Neuronal stem cell (in vitro differentiated cells): ENCODE measurements around the gene RAB35.

ENCODE experiments used
- DNase-seq: peaks from one replicate; pipeline ENCODE4 v3.0.0-alpha.2; 2013; ENCODE audit warnings: low spot score
- H2AFZ ChIP-seq: one replicate; pipeline ENCODE4 v1.6.1; 2013; ENCODE audit warnings: mild to moderate bottlenecking, low read length, inconsistent platforms
- H2AK5ac ChIP-seq: 2 replicates; pipeline ENCODE4 v1.6.1; 2013; ENCODE audit warnings: low read depth, mild to moderate bottlenecking, inconsistent platforms, low read length, moderate library complexity, mixed read lengths
- H2BK120ac ChIP-seq: 2 replicates; pipeline ENCODE4 v1.6.1; 2013; ENCODE audit warnings: low read depth, mild to moderate bottlenecking, inconsistent platforms, low read length, moderate library complexity, mixed read lengths
- H2BK12ac ChIP-seq: one replicate; pipeline ENCODE4 v1.6.1; 2013; ENCODE audit warnings: low read length, inconsistent platforms
- H2BK15ac ChIP-seq: 2 replicates; pipeline ENCODE4 v1.6.1; 2013; ENCODE audit warnings: mild to moderate bottlenecking, low read length, inconsistent platforms, mixed read lengths
- H2BK5ac ChIP-seq: one replicate; pipeline ENCODE4 v1.6.1; 2013; ENCODE audit warnings: inconsistent platforms, mild to moderate bottlenecking, low read length, moderate library complexity
- H3K14ac ChIP-seq: one replicate; pipeline ENCODE4 v1.6.1; 2013; ENCODE audit warnings: low read length, inconsistent platforms
- H3K18ac ChIP-seq: 2 replicates; pipeline ENCODE4 v1.6.1; 2013; ENCODE audit warnings: low read length, inconsistent platforms
- H3K23ac ChIP-seq: 2 replicates; pipeline ENCODE4 v1.6.1; 2013; ENCODE audit warnings: low read depth, mild to moderate bottlenecking, mixed read lengths, low read length, inconsistent platforms; ENCODE audit not compliant: poor library complexity
- H3K27ac ChIP-seq: replicated peaks from 3 replicates; pipeline ENCODE4 v1.5.1; 2013; ENCODE audit warnings: low read length, inconsistent platforms
- H3K27me3 ChIP-seq, 3 experiments: 2 replicates each; pipeline ENCODE4 v1.6.1; 2013; ENCODE audit warnings: low read length in 3 of 3, mild to moderate bottlenecking in 2 of 3, inconsistent platforms in 1 of 3, low read depth in 1 of 3, mixed read lengths in 1 of 3, moderate library complexity in 1 of 3; ENCODE audit not compliant: control insufficient read depth in 3 of 3, insufficient read depth in 3 of 3
- H3K36me3 ChIP-seq, 2 donors: replicated peaks in 1 of 2; 2 replicates each; pipeline ENCODE4 v1.6.1; 2013; ENCODE audit warnings: low read length in 2 of 2; ENCODE audit not compliant: control insufficient read depth in 2 of 2, insufficient read depth in 2 of 2
- H3K4ac ChIP-seq: 2 replicates; pipeline ENCODE4 v1.6.1; 2013; ENCODE audit warnings: inconsistent platforms, mild to moderate bottlenecking, low read length, moderate library complexity
- H3K4me1 ChIP-seq, 2 donors: 1 replicate in 1 of 2; 2 replicates in 1 of 2; pipeline ENCODE4 v1.6.1; 2013; ENCODE audit warnings: low read length in 2 of 2, low read depth in 1 of 2; ENCODE audit not compliant: control insufficient read depth in 2 of 2, insufficient read depth in 1 of 2
- H3K4me2 ChIP-seq: one replicate; pipeline ENCODE4 v1.6.1; 2013; ENCODE audit warnings: mild to moderate bottlenecking, low read length, inconsistent platforms; ENCODE audit not compliant: insufficient read depth, poor library complexity, severe bottlenecking
- H3K4me3 ChIP-seq, 2 donors: 2 replicates each; pipeline ENCODE4 v1.5.1; 2013; ENCODE audit warnings: low read length in 2 of 2, mild to moderate bottlenecking in 2 of 2, inconsistent platforms in 1 of 2, moderate library complexity in 1 of 2
- H3K79me1 ChIP-seq: one replicate; pipeline ENCODE4 v1.6.1; 2013; ENCODE audit warnings: low read depth, mild to moderate bottlenecking, inconsistent platforms, low read length, moderate library complexity
- H3K9ac ChIP-seq: one replicate; pipeline ENCODE4 v1.6.1; 2013; ENCODE audit warnings: mild to moderate bottlenecking, low read depth, low read length, inconsistent platforms; ENCODE audit not compliant: poor library complexity
- H3K9me3 ChIP-seq, 2 donors: replicated peaks in 1 of 2; 2 replicates each; pipeline versions ENCODE3 to v1.6.1; 2013; ENCODE audit warnings: low read length in 2 of 2, mild to moderate bottlenecking in 2 of 2, inconsistent platforms in 1 of 2, low read depth in 1 of 2, mixed read lengths in 1 of 2, moderate library complexity in 1 of 2; ENCODE audit not compliant: control insufficient read depth in 2 of 2, insufficient read depth in 1 of 2
- H4K8ac ChIP-seq: one replicate; pipeline ENCODE4 v1.6.1; 2013; ENCODE audit warnings: low read depth, mild to moderate bottlenecking, inconsistent platforms, low read length, moderate library complexity
- H4K91ac ChIP-seq: one replicate; pipeline ENCODE4 v1.6.1; 2013; ENCODE audit warnings: low read length, low read depth, mild to moderate bottlenecking, inconsistent platforms; ENCODE audit not compliant: poor library complexity
- WGBS, 2 donors: extraction: QIAGEN DNeasy Blood & Tissue Kit; methylation state at CpG; one replicate each; pipeline ENCODE4 v1.1.7; 2013; ENCODE audit warnings: missing lambda C conversion rate in 2 of 2, mixed read lengths in 1 of 2; ENCODE audit not compliant: insufficient read length in 2 of 2, insufficient replicate concordance in 1 of 2; ENCODE audit errors: extremely low coverage in 2 of 2; 5-methylcytosine and 5-hydroxymethylcytosine counted together

RAB35 gene

DNA sequence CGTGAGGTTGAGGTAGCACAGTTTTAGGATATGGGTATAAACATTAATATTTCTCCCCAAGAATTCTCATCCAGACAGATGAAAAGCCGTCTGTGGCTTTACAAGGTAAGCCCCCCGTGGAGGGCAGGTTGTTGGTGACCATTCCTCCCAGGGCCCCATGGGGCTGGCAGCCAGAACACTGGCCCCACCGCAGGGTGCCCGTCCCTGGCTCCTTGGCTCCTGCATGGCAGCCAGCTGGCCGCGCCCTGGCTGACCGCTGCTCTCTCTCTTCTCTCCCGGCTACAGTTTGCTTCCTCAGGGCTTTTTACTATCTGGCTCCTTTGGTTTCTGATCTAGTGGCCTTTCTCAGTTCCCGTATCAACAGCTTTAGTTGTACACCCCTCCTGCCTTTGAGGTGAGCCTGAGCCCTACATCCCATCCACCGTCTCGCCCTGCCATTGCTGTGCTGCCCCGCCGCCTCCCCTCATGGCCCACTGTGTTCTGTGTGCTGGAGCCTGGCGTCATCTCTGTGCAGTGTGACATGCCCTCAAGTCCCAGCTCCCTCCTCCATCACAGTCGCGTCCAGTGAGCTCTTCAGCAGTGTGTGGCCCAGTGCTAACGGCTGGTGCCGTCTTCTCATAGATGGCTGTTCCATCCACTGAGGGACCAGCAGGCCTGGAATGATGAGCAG lies 25.8 kb downstream of the RAB35 start:
- Histone ChIP-seq H3K27ac (no peak overlapping the region), H3K9ac (peak overlapping the region; percentile 78), H4K91ac (no peak overlapping the region), H3K27me3 (no peaks in the 10 kb centered on the region), H3K4me2 (no peak overlapping the region), H2AK5ac (peak overlapping the region; percentile 63), H3K14ac (peak overlapping the region; percentile 82), H3K36me3 (peaks cover 0 to 4% of the 10 kb centered on the region in 2 donors), H3K9me3 (no peaks in the 10 kb centered on the region), H3K4me3 (no peak overlapping the region), H3K4me1 (peaks cover 32 to 50% of the 10 kb centered on the region in 2 donors), H2BK5ac (peak overlapping the region; percentile 46), H2BK15ac (peak overlapping the region; percentile 98), H3K4ac (no peak overlapping the region), H2BK12ac (peak overlapping the region; percentile 84), H3K18ac (peak overlapping the region; percentile 90), H3K79me1 (peaks cover 4% of the 10 kb centered on the region), H3K23ac (peak overlapping the region; percentile 93), H2BK120ac (no peak overlapping the region), H4K8ac (no peak overlapping the region), H2AFZ (no peak overlapping the region)
- no CpG with 5 or more reads among the region's 19 CpGs for WGBS, 2 donors
- DNase-seq, result no peak

DNA sequence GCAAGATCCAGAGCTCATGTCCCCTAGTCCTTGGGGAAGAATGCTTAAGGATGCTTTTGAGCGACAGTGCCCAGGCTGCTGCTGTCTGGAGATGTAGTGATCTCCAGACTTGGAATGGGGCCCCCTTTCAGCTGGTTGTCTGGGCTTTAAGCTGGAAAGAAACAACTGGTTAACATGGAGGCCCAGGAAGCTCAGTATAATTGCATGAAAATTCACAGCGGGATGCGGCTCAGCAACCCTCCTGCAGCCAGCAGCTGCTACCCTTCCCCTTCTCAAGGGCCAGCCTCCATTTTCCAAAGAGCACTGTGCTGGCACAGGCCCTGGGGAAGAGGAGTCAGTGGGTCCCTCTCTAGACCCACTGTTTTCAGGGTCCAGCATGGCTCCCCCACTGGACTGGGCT lies 26.3 kb downstream of the RAB35 start:
- H3K18ac ChIP-seq, result peak overlapping the region; percentile 28
- no peak overlapping the region for H3K27ac ChIP-seq
- H2BK15ac ChIP-seq, result peak overlapping the region; percentile 98
- H3K14ac ChIP-seq, result no peak overlapping the region
- H3K4me1 ChIP-seq, result peaks cover 30 to 47% of the 10 kb centered on the region in 2 donors
- peaks cover 4% of the 10 kb centered on the region for H3K79me1 ChIP-seq
- H3K4me2 ChIP-seq, result no peak overlapping the region
- no peaks in the 10 kb centered on the region for H3K9me3 ChIP-seq
- H2BK5ac ChIP-seq, result peak overlapping the region; percentile 46
- peak overlapping the region; percentile 63 for H2AK5ac ChIP-seq
- H2BK120ac ChIP-seq, result no peak overlapping the region
- H4K8ac ChIP-seq, result no peak overlapping the region
- no peak overlapping the region for H3K4ac ChIP-seq
- H3K27me3 ChIP-seq, result no peaks in the 10 kb centered on the region
- no peak overlapping the region for H4K91ac ChIP-seq
- no peak overlapping the region for H2AFZ ChIP-seq
- no peak overlapping the region for H3K23ac ChIP-seq
- no peak overlapping the region for H3K4me3 ChIP-seq
- H3K9ac ChIP-seq, result no peak overlapping the region
- WGBS, 2 donors, result no CpG with 5 or more reads among the region's 3 CpGs
- DNase-seq, result no peak
- H3K36me3 ChIP-seq, result peaks cover 0 to 4% of the 10 kb centered on the region in 2 donors
- H2BK12ac ChIP-seq, result no peak overlapping the region

DNA sequence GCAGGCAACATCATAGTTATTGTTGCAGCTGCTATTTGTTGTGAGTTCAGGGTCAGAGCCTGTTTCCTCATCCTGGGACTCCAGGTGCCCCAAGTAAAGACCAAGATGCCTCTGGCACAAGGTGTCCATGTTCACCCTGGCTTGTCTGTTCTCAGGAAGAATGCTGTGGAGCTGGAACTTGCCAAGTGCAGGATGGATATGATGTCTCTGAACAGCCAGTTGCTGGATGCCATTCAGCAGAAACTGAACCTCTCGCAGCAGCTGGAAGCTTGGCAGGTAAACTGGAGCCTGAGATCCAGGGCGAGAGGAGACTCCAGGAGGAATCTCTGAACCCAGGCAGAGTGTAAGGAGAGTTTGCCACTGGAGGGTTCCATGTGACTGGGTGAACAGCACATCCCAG lies 26.8 kb downstream of the RAB35 start:
- Histone ChIP-seq H3K4ac (no peak overlapping the region), H3K4me2 (no peak overlapping the region), H4K8ac (no peak overlapping the region), H3K18ac (no peak overlapping the region), H3K4me3 (no peak overlapping the region), H3K23ac (no peak overlapping the region), H2AK5ac (peak overlapping the region; percentile 8), H3K27ac (no peak overlapping the region), H3K36me3 (peaks cover 0 to 2% of the 10 kb centered on the region in 2 donors), H3K9ac (no peak overlapping the region), H3K9me3 (no peaks in the 10 kb centered on the region), H4K91ac (no peak overlapping the region), H2BK5ac (no peak overlapping the region), H2BK12ac (no peak overlapping the region), H2BK120ac (no peak overlapping the region), H3K14ac (no peak overlapping the region), H3K27me3 (no peaks in the 10 kb centered on the region), H3K79me1 (peaks cover 4% of the 10 kb centered on the region), H2AFZ (no peak overlapping the region), H2BK15ac (no peak overlapping the region), H3K4me1 (peaks cover 30 to 44% of the 10 kb centered on the region in 2 donors)
- no CpG with 5 or more reads among the region's 2 CpGs for WGBS, 2 donors
- no peak for DNase-seq

DNA sequence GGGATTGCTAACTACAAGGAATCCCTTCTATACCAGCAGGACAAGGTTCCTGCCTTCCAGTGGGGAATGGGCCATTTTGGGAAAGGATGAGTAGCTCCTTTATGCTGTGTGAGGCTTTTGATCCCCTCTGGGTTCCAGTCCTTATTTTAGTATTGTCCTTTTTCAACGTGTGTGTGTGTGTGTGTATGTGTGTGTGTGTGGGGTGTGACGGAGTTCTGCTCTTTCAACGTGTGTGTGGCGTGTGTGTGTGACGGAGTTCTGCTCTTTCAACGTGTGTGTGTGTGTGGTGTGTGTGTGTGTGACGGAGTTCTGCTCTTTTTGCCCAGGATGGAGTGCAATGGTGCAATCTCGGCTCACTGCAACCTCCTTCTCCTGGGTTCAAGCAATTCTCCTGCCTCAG lies 27.4 kb downstream of the RAB35 start:
- Histone ChIP-seq H3K14ac (no peak overlapping the region), H3K4me1 (peaks cover 26 to 37% of the 10 kb centered on the region in 2 donors), H4K8ac (no peak overlapping the region), H2BK15ac (no peak overlapping the region), H2BK120ac (no peak overlapping the region), H3K9me3 (no peaks in the 10 kb centered on the region), H2BK12ac (no peak overlapping the region), H3K27ac (no peak overlapping the region), H3K9ac (no peak overlapping the region), H3K27me3 (no peaks in the 10 kb centered on the region), H3K4me2 (no peak overlapping the region), H3K79me1 (peaks cover 4% of the 10 kb centered on the region), H3K23ac (no peak overlapping the region), H3K36me3 (no peaks in the 10 kb centered on the region), H2BK5ac (no peak overlapping the region), H3K4ac (no peak overlapping the region), H4K91ac (no peak overlapping the region), H2AK5ac (no peak overlapping the region), H3K4me3 (no peak overlapping the region), H2AFZ (no peak overlapping the region), H3K18ac (no peak overlapping the region)
- no peak for DNase-seq
- no CpG with 5 or more reads among the region's 8 CpGs for whole genome bisulfite sequencing, 2 donors
